ENCODE data around the gene CDK1.

- no peak for TF ChIP-seq POLR2A (IDR thresholded peaks at IDR 0.05; ENCODE audit: low read depth, low read length)
- TF ChIP-seq POLR2AphosphoS5 (IDR thresholded peaks at IDR 0.05; ENCODE audit: low read depth, low read length), result no peak
- TF ChIP-seq PAX5 (IDR thresholded peaks at IDR 0.05; ENCODE audit: insufficient read depth, low read length, severe bottlenecking), result no peak
- TF ChIP-seq POU2F2 (IDR thresholded peaks at IDR 0.05; ENCODE audit: low read depth, low read length), result no peak
- TF ChIP-seq TAF1 (IDR thresholded peaks at IDR 0.05; ENCODE audit: low read depth, low read length), result no peak
Measured at GRCh38 chr10:60753817-60754216, 24.5 kb upstream of the CDK1 start.
